ENCODE data around the gene PLEKHM2.

Gene PLEKHM2

GRCh38 chr1:15680561-15681348 lies 3.4 kb upstream of the PLEKHM2 start:
- Histone ChIP-seq H3K36me3 (ENCODE audit: insufficient read depth, low read length) (no peaks in the 10 kb centered on the region; the same call in 1 of the 2 replicates), H4K20me1 (ENCODE audit: insufficient read depth, low read length) (no peaks in the 10 kb centered on the region), H2AFZ (ENCODE audit: low read length) (no peak overlapping the region), H3K4me1 (ENCODE audit: insufficient read depth, low read length, severe bottlenecking) (peaks cover 26% of the 10 kb centered on the region), H3K79me2 (ENCODE audit: insufficient read depth, low read length) (peaks cover 12% of the 10 kb centered on the region), H3K27ac (ENCODE audit: low read depth, low read length, poor library complexity, severe bottlenecking) (no peak overlapping the region), H3K9me2 (ENCODE audit: low read depth, low read length) (no peaks in the 10 kb centered on the region), H3K4me2 (ENCODE audit: low read length) (no peak overlapping the region), H3K27me3 (ENCODE audit: insufficient read depth, low read length) (no peaks in the 10 kb centered on the region), H3F3A (ENCODE audit: insufficient read depth, low read length) (no peaks in the 10 kb centered on the region), H3K9ac (ENCODE audit: low read length) (no peak overlapping the region), H3K4me3 (ENCODE audit: low read depth, low read length, poor library complexity, severe bottlenecking) (no peak overlapping the region), H3K9me3 (ENCODE audit: low read length) (no peaks in the 10 kb centered on the region)
- TF ChIP-seq EZH2 (IDR thresholded peaks at IDR 0.05; ENCODE audit: borderline replicate concordance, low read length) (no peak), CTCF (IDR thresholded peaks at IDR 0.05; ENCODE audit: low read length) (no peak)

- no peaks in the 10 kb centered on the region for H3K27me3 ChIP-seq (ENCODE audit: insufficient read depth, low read length)
- no peak overlapping the region for H2AFZ ChIP-seq (ENCODE audit: low read length)
- H3K79me2 ChIP-seq (ENCODE audit: insufficient read depth, low read length) = peaks cover 18% of the 10 kb centered on the region
- peaks cover 30% of the 10 kb centered on the region for H3K4me1 ChIP-seq (ENCODE audit: insufficient read depth, low read length, severe bottlenecking)
- no peak for TF ChIP-seq CTCF (IDR thresholded peaks at IDR 0.05; ENCODE audit: low read length)
- no peak for TF ChIP-seq EZH2 (IDR thresholded peaks at IDR 0.05; ENCODE audit: borderline replicate concordance, low read length)
- H3K9ac ChIP-seq (ENCODE audit: low read length) = no peak overlapping the region
- no peak overlapping the region for H3K4me2 ChIP-seq (ENCODE audit: low read length)
- H3K36me3 ChIP-seq (ENCODE audit: insufficient read depth, low read length) = no peaks in the 10 kb centered on the region; the same call in 1 of the 2 replicates
- no peak overlapping the region for H3K4me3 ChIP-seq (ENCODE audit: low read depth, low read length, poor library complexity, severe bottlenecking)
- no peaks in the 10 kb centered on the region for H4K20me1 ChIP-seq (ENCODE audit: insufficient read depth, low read length)
- H3K27ac ChIP-seq (ENCODE audit: low read depth, low read length, poor library complexity, severe bottlenecking) = no peak overlapping the region
- no peaks in the 10 kb centered on the region for H3K9me2 ChIP-seq (ENCODE audit: low read depth, low read length)
- H3F3A ChIP-seq (ENCODE audit: insufficient read depth, low read length) = no peaks in the 10 kb centered on the region
- H3K9me3 ChIP-seq (ENCODE audit: low read length) = no peaks in the 10 kb centered on the region
Measured at GRCh38 chr1:15681349-15682292, 2.5 kb upstream of the PLEKHM2 start.

- Histone ChIP-seq H2AFZ (ENCODE audit: low read length) (no peak overlapping the region), H3K27me3 (ENCODE audit: insufficient read depth, low read length) (no peaks in the 10 kb centered on the region), H3K9ac (ENCODE audit: low read length) (no peak overlapping the region), H3K9me2 (ENCODE audit: low read depth, low read length) (no peaks in the 10 kb centered on the region), H3K36me3 (ENCODE audit: insufficient read depth, low read length) (peaks cover 4% of the 10 kb centered on the region; the same call in 1 of the 2 replicates), H4K20me1 (ENCODE audit: insufficient read depth, low read length) (no peaks in the 10 kb centered on the region), H3K79me2 (ENCODE audit: insufficient read depth, low read length) (peaks cover 25% of the 10 kb centered on the region), H3F3A (ENCODE audit: insufficient read depth, low read length) (no peaks in the 10 kb centered on the region), H3K4me1 (ENCODE audit: insufficient read depth, low read length, severe bottlenecking) (peaks cover 30% of the 10 kb centered on the region), H3K9me3 (ENCODE audit: low read length) (no peaks in the 10 kb centered on the region), H3K27ac (ENCODE audit: low read depth, low read length, poor library complexity, severe bottlenecking) (no peak overlapping the region), H3K4me2 (ENCODE audit: low read length) (peak overlapping the region; percentile 72; the same call in 1 of the 2 replicates), H3K4me3 (ENCODE audit: low read depth, low read length, poor library complexity, severe bottlenecking) (no peak overlapping the region)
- no peak for TF ChIP-seq CTCF (IDR thresholded peaks at IDR 0.05; ENCODE audit: low read length)
- no peak for TF ChIP-seq EZH2 (IDR thresholded peaks at IDR 0.05; ENCODE audit: borderline replicate concordance, low read length)
Measured at GRCh38 chr1:15682936-15683341, 1.2 kb upstream of the PLEKHM2 start.

Data from OCI-LY1 (cell line).